ENCODE results near the gene SLC24A3.

Gene SLC24A3

GRCh38 chr20:19375801-19376200 is 163.4 kb downstream of the SLC24A3 start:
- TF ChIP-seq JUND (IDR thresholded peaks at IDR 0.05; ENCODE audit: low read depth): no peak
- in situ Hi-C loops (cut with HindIII; ENCODE audit: low pct_unique_long_range_greater_than_20kb, low sequenced_read_pairs): no loop called here
- DNase-seq (ENCODE audit: low read depth in 1 of 2, low spot score in 1 of 2): no peak

- no peak for DNase-seq (ENCODE audit: low read depth in 1 of 2, low spot score in 1 of 2)
- in situ Hi-C loops (cut with HindIII; ENCODE audit: low pct_unique_long_range_greater_than_20kb, low sequenced_read_pairs): no loop called here
- no peak for TF ChIP-seq JUND (IDR thresholded peaks at IDR 0.05; ENCODE audit: low read depth)
Observed at GRCh38 chr20:19376451-19377229, 164.2 kb downstream of the SLC24A3 start.

- no peak for TF ChIP-seq JUND (IDR thresholded peaks at IDR 0.05; ENCODE audit: low read depth)
- in situ Hi-C loops (cut with HindIII; ENCODE audit: low pct_unique_long_range_greater_than_20kb, low sequenced_read_pairs): no loop called here
- no peak for DNase-seq (ENCODE audit: low read depth in 1 of 2, low spot score in 1 of 2)
Observed at GRCh38 chr20:19378058-19378457, 165.6 kb downstream of the SLC24A3 start.

GRCh38 chr20:19380211-19380610 is 167.8 kb downstream of the SLC24A3 start:
- in situ Hi-C loops (cut with HindIII; ENCODE audit: low pct_unique_long_range_greater_than_20kb, low sequenced_read_pairs): no loop called here
- no peak for DNase-seq (ENCODE audit: low read depth in 1 of 2, low spot score in 1 of 2)
- TF ChIP-seq JUND (IDR thresholded peaks at IDR 0.05; ENCODE audit: low read depth): no peak

- in situ Hi-C loops (cut with HindIII; ENCODE audit: low pct_unique_long_range_greater_than_20kb, low sequenced_read_pairs): no loop called here
- no peak for TF ChIP-seq JUND (IDR thresholded peaks at IDR 0.05; ENCODE audit: low read depth)
- DNase-seq (ENCODE audit: low read depth in 1 of 2, low spot score in 1 of 2): no peak
Observed at GRCh38 chr20:19381947-19382346, 169.5 kb downstream of the SLC24A3 start.

- in situ Hi-C loops (cut with HindIII; ENCODE audit: low pct_unique_long_range_greater_than_20kb, low sequenced_read_pairs): no loop called here
- peak in 1 of 2 experiments; percentile 12 for DNase-seq (ENCODE audit: low read depth in 1 of 2, low spot score in 1 of 2)
- no peak for TF ChIP-seq JUND (IDR thresholded peaks at IDR 0.05; ENCODE audit: low read depth)
Observed at GRCh38 chr20:19382386-19383340, 170.2 kb downstream of the SLC24A3 start.

- DNase-seq (ENCODE audit: low read depth in 1 of 2, low spot score in 1 of 2): no peak
- in situ Hi-C loops (cut with HindIII; ENCODE audit: low pct_unique_long_range_greater_than_20kb, low sequenced_read_pairs): no loop called here
- TF ChIP-seq JUND (IDR thresholded peaks at IDR 0.05; ENCODE audit: low read depth): no peak
Observed at GRCh38 chr20:19384940-19385339, 172.5 kb downstream of the SLC24A3 start.

- no peak for TF ChIP-seq JUND (IDR thresholded peaks at IDR 0.05; ENCODE audit: low read depth)
- no peak for DNase-seq (ENCODE audit: low read depth in 1 of 2, low spot score in 1 of 2)
- in situ Hi-C loops (cut with HindIII; ENCODE audit: low pct_unique_long_range_greater_than_20kb, low sequenced_read_pairs): no loop called here
Observed at GRCh38 chr20:19387251-19387650, 174.8 kb downstream of the SLC24A3 start.

GRCh38 chr20:19392344-19393130 is 180.1 kb downstream of the SLC24A3 start:
- no peak for TF ChIP-seq JUND (IDR thresholded peaks at IDR 0.05; ENCODE audit: low read depth)
- no peak for DNase-seq (ENCODE audit: low read depth in 1 of 2, low spot score in 1 of 2)
- in situ Hi-C loops (cut with HindIII; ENCODE audit: low pct_unique_long_range_greater_than_20kb, low sequenced_read_pairs): no loop called here

GRCh38 chr20:19396460-19397081 is 184.1 kb downstream of the SLC24A3 start:
- in situ Hi-C loops (cut with HindIII; ENCODE audit: low pct_unique_long_range_greater_than_20kb, low sequenced_read_pairs): no loop called here
- DNase-seq (ENCODE audit: low read depth in 1 of 2, low spot score in 1 of 2): peak; percentile 31 to 99
- peak; percentile 92 for TF ChIP-seq JUND (IDR thresholded peaks at IDR 0.05; ENCODE audit: low read depth)

GRCh38 chr20:19397226-19397625 is 184.8 kb downstream of the SLC24A3 start:
- in situ Hi-C loops (cut with HindIII; ENCODE audit: low pct_unique_long_range_greater_than_20kb, low sequenced_read_pairs): no loop called here
- DNase-seq (ENCODE audit: low read depth in 1 of 2, low spot score in 1 of 2): no peak
- TF ChIP-seq JUND (IDR thresholded peaks at IDR 0.05; ENCODE audit: low read depth): no peak; the same call in 1 of the 2 replicates

GRCh38 chr20:19397666-19398065 is 185.2 kb downstream of the SLC24A3 start:
- in situ Hi-C loops (cut with HindIII; ENCODE audit: low pct_unique_long_range_greater_than_20kb, low sequenced_read_pairs): no loop called here
- no peak for TF ChIP-seq JUND (IDR thresholded peaks at IDR 0.05; ENCODE audit: low read depth)
- DNase-seq (ENCODE audit: low read depth in 1 of 2, low spot score in 1 of 2): peak in 1 of 2 experiments; percentile 81
